GM21423 (cell line): Measurements from ENCODE around the gene INTS1.

Experiments used
- ATAC-seq: cut with Tn5 transposase; IDR thresholded peaks from one replicate; pipeline ENCODE4 v1.9.1; 2021; ENCODE audit warnings: mild to moderate bottlenecking, moderate library complexity; ENCODE audit not compliant: unreplicated experiment

INTS1 gene

DNA sequence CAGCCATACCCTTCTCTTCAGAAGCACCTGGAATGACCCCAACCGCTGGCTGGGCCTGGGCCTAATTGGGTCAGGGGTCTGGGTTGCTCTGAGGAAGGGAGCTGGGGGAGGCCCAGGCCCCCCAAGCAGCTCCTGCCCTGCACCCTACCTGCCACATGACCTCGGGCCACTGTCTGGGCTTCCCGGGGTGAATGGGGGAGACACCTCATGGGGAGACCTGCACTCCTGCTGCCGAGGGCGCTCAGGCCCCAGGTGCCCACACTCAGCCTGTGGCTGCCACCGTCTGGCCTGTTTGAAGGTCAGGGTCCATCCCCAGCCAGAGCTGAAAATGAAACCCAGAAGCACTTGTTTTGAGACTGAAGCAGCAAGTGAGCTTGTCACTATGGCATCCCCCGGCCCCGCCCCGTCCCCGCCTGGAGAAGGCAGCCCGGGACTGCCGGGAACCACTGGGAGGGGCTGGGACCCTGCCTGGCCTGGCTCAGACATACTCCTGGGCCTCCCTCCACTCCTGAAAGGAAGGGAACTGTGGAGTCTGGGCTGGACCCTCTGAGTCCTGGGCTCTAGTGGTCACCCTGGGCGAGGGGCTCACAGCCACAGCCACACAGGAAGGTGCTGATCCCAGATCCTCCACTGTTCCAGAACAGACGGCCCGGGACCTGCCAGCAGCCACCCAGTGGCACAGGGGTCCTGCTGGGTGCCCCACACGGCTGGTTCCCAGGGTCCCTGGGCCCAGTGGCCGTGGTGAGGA, 37.5 kb downstream of the INTS1 start:
- no peak for ATAC-seq

DNA sequence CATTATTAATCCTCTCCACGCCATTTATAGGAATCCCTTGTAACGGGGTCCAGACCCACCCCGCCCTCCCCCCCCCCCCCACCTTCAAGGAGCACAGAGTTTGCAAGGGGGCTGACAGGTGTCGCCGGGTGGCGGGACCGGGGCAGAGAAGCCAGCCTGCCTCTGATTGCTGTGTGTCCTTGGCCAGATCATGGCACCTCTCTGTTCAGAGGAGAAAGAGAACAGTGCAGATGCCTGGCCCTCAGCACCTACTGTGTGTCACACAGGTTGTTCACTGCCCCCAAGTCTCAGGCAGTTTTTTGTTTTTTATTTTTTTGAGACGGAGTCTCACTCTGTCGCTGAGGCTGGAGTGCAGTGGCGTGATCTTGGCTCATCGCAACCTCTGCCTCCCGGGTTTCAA, 39.5 kb downstream of the INTS1 start:
- no peak for ATAC-seq

DNA sequence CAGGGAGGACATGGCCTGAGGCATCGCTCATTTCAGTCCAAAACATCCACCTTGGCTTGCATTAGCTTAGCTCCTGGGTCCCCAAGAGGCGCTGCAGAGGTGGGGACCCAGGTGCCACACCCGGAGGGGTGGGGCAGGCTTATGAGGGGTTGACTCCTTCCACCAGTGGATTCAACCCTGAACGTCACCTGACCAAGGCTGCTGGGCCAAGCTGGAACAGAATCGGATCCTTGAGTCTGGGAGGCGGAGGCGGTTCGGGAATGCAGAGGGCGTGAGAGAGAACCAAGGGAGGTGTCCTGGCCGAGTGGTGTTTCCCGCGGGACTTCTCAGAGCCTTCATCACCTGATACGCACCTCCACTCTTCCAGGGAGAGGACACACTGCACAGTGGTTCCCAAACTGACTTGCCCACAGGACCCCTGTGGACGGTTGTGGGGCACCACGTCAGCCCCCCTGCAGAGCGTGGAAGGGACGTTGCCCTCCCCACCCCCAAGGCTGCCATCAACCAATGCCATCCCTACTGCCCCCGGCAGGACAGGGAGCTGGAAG, 40.4 kb downstream of the INTS1 start:
- ATAC-seq: no peak

DNA sequence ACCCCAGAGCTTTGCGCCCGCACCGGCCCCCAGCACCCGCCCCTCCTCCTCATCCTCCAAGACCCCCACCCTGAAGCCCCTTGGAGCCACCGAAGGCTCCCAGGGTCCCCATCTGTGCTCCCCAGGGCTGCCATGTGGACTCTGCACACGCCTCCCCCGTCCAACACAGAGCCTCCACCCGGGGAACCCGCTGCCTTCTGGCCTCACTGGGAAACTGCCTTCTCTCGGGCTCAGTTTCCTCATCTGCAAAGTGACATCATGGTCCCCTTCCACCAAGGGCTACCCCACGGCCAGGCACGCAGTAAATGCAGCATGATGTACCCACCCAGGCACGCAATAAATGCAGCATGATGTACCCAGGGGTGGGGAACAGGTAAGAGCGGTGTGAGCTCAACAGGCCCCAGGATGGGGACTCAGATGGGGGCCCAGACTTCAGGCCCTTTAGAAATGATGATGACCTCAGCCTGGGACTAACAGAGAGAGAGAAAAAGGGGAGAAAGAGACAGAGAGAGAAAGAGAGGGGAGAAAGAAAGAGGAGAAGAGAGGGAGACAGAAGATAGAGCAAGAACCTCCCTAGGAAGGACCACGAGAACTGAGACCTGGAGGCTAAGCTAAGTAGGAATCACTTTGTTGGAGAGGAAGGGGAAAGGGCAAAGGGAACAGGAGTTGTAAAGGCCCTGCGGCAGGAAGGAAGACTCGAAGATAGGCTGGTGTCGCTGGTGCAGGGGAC, 42.4 kb downstream of the INTS1 start:
- ATAC-seq: no peak

DNA sequence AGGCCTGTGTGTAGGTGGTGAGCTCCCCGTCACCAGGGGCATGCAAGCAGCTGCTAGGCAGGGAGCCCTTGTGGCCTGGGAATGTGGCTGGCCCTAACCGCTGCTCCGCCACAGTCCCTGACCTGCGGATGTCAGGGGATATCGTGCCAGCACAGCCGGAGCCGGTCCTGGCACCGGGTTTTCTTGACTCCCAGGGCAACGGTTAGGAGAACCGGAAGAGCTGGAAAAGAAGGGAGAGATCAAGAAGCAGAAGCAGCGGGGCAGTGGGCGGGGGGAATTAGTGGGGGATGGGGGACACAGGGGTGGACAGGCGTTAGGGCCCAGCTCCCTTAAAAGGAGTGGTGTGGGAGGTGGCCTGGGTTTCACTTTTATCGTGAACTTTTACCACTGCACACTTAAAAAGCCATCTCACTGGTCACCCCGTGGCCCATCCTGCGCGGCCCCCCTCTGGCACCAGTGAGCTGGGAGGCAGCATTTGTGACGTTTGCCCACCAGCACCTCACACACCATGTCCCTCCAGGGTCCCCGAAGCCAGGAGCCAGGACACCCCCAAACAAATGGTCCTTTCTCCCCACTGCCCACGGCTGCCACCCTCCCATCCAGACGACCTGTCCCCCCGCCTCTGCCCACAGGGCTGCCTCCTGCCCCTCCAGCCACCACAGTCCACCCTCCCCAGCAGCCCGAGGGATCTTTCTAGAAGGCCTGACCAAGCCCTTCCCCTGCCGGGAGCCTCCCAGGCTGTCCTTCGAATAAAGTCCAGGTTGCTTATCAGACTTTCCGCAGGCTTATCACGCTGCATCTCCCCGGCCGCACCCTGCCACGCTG, 43.2 kb downstream of the INTS1 start:
- ATAC-seq: no peak

DNA sequence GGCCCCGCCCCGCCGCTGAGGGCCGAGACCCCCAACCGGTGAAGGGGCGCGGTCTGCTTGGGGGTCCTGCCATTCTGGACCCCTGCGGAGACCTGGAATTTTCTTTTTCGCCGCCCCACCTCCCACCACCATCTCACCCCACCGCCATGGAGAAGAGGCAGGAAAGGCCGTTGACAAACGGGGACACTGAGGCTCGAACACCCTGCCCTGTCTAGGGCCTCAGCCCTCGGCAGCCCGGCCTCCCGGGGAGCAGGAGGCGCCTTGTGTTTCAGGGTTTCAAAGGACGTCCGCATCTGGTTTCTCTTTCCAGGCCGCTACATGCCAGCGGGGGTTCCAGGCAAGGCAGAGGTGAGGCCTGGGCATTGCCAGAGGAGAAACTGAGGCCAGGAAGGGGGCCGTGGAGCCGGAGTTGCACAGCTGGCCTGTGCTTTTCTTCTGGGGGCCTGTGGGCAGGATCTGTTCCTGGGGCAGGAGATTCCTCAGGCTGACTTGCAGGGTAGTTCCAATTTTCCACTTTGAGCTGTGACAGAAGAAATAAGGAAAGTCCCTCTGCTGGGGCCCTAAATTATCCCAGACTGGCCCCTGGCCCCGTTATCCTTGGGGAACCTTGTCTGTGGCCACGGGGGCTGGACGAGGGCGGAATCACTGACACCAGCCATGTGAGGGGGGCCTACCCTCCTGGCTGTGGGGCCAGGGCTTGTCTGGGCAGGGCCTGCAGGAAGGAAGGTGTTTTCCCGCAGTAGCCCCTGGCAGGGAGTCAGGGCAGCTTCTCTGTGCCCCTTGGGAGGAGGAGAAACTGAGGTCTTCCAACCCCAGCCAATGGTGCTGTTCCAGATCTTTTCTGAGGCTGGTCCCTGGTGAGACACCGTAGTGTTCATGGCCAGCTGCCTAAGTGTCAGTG, 44.0 kb downstream of the INTS1 start:
- ATAC-seq: no peak

DNA sequence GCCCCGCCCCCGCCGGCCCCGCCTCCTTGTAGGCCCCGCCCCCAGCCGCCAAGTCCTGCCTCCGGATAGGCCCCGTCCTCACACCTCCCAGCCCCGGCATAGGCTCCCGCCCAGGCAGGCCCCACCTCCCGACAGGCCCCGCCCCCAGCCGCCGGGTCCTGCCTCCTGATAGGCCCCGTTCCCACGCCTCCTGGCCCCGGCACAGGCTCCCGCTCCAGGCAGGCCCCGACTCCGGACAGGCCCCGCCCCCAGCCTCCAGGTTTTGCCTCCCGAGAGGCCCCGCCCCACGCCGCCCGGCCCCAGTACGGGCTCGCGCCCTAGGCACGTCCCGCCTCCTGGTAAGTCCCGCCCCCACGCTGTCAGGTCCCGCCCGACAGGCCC, 44.7 kb downstream of the INTS1 start:
- peak; percentile 92 for ATAC-seq

DNA sequence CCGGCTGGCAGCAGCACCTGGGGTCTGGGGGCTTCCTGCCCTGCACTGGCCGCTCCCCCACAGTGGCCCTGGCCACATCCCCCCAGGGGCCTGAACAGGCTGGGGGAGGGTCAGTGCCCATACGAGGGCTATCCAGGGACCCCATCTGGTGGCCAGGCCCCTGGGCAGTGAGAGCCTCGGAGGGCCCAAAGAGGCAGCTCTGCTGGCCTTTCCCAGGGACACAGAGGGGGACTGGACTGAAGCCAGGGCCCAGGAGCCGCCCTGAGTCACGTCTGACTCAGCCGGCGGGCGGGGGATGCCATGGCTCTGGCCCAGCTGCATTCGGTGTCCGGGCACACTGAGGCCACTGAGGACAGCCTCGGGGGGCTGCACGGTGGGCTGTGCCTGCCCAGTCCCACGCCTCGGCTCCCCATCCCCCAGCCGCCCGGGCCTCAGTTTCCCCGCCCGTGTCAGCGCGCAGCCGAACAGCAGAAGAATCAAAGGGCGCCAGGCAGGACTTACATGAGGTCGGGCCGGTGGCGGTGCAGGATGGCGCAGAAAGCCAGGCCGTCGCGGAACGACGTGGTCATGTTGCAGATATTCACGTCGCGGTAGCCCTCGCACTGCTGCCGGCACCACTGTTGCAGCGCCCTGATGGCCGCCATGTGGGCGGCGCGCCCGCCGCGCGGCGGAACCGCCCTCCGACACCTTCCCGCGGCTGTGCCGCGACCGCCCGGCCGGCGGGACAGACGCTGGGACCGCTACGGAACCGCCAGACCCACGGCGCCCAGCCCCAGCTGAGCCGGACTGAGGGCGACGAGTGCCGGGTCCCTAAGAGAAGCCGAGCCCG, 45.3 kb downstream of the INTS1 start, which contains the start of gene MICALL2:
TSS of gene MICALL2 (minus strand) at position 788 of the 829 bp plus-strand sequence. CDS start at position 644, 144 bp downstream.
- ATAC-seq: peak; percentile 10

DNA sequence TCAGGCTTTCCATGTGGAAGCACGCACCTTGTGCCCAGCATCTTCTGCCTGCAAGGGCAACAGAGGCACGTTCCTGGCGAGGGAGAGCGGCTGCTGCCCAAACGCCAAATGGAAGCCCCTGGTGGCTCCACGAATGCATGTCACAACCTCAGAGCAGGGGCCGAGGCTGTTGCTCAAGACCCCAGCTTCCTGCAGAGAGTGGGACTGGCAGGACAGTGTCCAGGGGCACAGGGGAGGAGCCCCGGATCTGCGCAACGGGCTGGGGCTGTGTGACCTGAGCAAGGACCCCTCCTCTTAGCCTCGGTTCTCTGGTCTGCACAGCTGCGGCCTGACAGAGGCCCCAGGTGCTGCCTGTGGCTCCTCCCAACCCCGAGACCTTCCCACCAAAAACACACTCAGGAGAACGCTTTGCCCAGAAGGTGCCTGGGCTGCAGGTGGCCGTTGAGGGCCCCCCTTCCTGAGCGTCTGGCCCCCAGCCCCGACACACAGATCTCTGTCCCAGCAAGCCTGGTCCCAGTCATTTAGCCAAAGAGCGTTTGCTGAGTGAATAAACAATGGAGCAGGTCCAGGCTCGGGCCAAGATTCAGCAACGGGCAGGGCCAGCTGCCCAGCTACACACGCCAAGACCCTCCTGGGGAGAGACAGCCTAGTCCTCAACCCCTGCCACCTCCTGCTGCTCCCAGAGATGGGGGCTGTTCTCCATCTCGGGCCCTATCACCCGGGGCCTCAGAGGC, 46.1 kb downstream of the INTS1 start:
- no peak for ATAC-seq

DNA sequence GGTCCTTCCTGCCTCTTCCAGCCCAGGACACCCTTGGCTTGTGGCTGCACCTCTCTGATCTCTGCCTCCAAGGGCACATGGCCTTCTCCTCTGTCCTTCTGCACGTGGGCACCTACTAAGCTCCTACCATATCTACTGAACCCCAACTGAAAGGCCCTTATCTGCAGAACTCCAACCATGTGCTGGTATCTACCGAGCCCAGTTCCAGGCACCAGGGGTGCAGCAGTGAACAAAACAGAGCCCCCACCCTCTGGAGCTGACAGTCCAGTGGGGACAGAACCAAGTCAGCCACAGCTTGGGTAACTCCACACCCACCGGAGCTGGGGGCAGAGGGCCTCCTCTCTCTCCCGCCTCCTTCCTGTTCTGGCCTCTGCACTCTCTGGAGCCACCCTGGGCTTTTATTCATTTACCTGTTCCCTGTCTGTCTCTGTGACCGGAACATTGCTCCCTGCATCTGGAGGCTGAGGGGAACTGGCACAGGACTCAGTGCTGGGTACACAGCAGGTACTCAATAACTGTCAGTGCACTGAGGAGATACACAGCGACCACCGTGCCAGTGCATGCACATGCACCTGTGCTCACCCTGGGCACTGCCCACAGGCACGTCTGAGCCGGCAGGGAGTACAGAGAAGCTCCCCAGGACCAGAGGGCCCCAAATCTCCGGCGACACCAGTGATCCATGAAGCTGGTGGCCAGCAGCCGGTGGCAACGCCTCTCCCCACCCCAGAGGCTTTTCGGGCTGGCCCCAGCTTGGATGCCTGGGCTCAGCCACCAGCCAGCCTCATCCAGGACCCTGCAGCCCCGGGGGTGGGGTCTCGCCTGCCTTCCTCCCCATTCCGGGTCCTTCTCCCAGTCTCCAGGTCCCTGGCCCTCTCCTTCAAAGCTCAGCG, 46.9 kb downstream of the INTS1 start:
- no peak for ATAC-seq

DNA sequence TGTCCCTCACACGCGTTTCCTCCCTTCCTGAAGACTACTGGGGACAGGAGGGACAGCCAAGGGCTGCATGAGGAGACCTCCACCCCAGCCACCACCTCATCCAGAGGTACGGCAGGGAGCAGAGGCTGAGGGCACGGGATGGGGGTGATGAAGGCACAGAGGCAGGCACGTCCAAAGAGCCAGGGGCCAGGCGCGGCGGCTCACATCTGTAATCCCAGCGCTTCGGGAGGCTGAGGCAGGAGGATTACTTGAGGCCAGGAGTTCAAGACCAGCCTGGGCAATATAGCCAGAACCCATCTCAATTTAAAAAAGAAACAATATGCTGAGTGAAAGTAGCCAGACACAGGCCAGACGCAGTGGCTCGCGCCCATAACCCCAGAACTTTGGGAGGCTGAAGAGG, 48.2 kb downstream of the INTS1 start:
- ATAC-seq: no peak

DNA sequence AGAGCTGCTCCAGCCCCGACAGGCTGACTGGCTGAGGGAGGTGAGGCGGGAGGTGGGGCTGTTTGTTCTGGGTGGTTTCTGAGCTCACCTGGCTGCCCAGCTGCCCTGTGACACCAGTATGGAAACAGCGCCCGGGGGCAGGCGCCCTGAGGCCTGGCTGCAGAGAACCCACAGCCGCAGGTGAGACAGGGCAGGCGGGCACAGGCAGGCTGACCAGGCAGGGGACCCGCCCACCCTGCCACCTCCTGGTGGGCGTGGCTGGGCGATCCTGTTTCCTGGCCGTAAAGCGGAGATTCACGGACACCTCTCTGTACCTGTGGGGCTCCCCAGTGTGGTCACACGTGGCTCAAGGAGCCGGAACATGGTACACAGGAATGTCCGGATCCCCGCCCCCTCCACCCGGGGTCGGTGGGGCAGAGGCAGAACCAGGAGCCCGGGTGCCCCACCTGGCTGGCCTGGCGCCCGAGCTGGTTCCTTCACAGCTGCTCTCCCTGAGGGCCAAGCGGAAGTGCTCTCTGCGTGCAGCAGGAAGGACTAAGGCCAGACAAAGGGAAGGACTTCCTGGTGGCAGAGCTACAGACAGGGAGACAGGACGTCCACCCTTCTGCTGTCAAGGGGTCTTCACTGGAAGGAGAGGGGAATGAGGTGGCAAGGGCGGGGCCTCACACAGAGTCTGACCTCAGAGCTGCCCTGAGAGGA, 48.8 kb downstream of the INTS1 start:
- ATAC-seq: no peak

DNA sequence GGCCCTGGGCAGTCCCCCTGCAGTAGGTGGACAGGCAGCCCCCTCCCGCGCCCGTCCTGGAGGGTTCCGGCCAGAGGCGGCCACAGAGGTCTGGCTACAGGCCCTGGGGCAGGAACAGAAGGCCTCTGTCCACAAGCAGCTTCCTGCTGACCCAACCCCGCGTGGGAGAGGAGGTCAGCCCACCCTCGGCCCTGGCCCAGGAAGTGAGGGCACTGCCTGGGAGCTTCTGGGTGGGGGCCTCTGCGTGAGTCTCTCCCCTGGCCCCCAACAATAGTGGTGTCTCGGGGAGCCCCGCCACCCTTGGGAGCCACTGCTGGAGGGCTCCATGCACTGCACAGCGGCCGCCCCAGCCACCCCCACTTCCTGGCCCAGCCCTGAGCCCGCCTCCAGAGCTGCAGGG, 49.6 kb downstream of the INTS1 start:
- ATAC-seq: no peak

DNA sequence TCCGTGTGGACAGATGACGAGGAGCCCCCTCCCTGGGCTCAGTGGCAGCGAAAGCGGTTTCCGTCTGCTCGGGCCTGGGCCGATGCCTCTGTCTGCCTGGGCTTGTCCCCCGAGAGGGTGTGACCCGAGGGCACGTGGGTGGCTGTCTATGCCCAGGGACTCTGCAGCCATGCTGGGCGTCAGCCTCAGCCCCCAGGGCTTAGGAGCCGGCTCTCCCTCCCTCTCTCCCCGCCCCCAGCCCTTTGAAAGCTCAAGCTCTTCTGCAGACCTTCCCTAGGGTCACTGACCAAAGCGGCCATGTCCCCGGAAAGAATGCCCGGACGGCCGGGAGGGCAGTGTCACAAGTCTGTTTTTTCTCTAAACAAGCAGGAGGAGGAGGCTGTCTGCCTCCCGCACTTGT, 52.0 kb downstream of the INTS1 start:
- ATAC-seq: no peak

DNA sequence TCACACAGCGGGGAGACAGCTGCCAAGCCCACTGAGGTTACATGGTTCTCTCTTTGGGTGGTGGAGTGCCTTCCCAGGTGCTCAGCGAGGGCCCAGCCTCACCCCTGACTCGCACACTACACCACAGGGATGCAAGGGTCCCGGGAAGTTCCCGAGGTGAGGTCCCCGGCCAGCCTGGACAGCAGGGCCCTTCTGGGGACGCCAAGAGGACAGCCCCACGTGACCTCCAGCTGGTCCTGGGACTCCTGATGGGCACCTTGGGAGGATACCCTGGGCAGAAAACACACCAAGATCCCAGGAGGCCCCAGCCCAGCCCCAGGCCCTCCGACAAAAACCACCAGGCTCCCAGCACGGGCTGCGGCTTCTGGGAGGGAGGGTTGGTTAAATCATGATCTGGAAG, 53.2 kb downstream of the INTS1 start:
- no peak for ATAC-seq

DNA sequence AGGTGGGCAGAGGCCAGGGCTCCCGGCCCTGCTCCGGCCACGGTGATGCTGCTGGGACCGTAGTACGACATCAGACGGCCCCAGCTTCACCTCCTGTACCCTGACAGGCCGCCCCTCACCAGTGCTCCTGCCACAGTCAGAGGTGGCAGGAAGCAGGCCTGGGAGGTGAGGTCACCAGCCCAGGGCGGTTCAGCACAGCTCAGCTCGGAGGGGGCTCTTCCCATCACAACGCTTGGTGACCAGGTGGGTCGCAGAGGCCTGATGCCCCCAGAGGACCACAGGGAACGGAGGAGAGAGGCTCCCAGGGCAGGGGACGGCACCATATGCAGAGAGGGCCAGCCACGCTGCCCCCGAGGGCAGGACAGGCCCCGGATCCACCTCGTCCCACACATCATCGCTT, 53.8 kb downstream of the INTS1 start:
- no peak for ATAC-seq

DNA sequence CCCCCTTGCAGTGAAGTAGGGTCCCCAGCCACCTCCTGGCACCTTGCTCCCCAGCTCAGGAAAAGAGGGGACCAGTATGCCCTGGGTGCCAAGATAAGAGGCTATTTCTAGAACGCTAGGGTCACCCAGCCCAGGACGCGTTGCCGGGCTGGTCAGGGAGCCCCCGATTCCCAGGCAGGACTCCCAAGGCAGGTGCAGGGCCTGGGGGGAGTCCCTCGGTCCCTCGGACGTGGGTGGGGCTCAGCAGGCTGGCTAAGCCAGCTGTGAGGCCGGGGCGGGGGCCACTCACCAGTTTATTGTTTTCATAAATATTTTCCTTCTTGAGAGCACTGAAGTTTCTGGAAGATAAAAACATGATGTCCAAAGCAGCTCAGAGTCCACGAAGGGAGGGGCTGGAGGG, 54.2 kb downstream of the INTS1 start:
- no peak for ATAC-seq
